ENCODE data around the gene SIAH1.
A peak's percentile ranks its signal among the peaks of the same experiment; 100 is the strongest.
"Not testable (repeated sequence)": the region's sequence is repeated elsewhere in the genome, so short reads cannot be mapped to it uniquely, and the experiment has no call there.

SIAH1 gene

GRCh38 chr16:48386559-48387312, 1.5 kb upstream of the SIAH1 start:
- no peaks in the 10 kb centered on the region for H3K36me3 ChIP-seq (ENCODE audit: control insufficient read depth, insufficient read depth, low read length)
- H3K9me3 ChIP-seq (ENCODE audit: control insufficient read depth, insufficient read depth, low read length), result no peaks in the 10 kb centered on the region
- H3K27me3 ChIP-seq (ENCODE audit: control insufficient read depth, insufficient read depth, low read length), result no peaks in the 10 kb centered on the region
- H3K4me1 ChIP-seq (ENCODE audit: control insufficient read depth, insufficient read depth, low read length), result no peaks in the 10 kb centered on the region
- H3K9ac ChIP-seq (ENCODE audit: low read depth, low read length), result no peak overlapping the region
- H3K4me3 ChIP-seq (ENCODE audit: low read depth, low read length), result no peak overlapping the region

GRCh38 chr16:48384520-48385252, 527 bp downstream of the SIAH1 start:
- H3K9me3 ChIP-seq (ENCODE audit: control insufficient read depth, insufficient read depth, low read length), result no peaks in the 10 kb centered on the region
- H3K4me3 ChIP-seq (ENCODE audit: low read depth, low read length), result peak overlapping the region; percentile 83
- H3K36me3 ChIP-seq (ENCODE audit: control insufficient read depth, insufficient read depth, low read length), result no peaks in the 10 kb centered on the region
- H3K27me3 ChIP-seq (ENCODE audit: control insufficient read depth, insufficient read depth, low read length), result no peaks in the 10 kb centered on the region
- H3K9ac ChIP-seq (ENCODE audit: low read depth, low read length), result peak overlapping the region; percentile 87
- no peaks in the 10 kb centered on the region for H3K4me1 ChIP-seq (ENCODE audit: control insufficient read depth, insufficient read depth, low read length)

- Histone ChIP-seq H3K9me3 (ENCODE audit: control insufficient read depth, insufficient read depth, low read length) (no peaks in the 10 kb centered on the region), H3K4me1 (ENCODE audit: control insufficient read depth, insufficient read depth, low read length) (peaks cover 3% of the 10 kb centered on the region), H3K4me3 (ENCODE audit: low read depth, low read length) (peak overlapping the region; percentile 83), H3K27me3 (ENCODE audit: control insufficient read depth, insufficient read depth, low read length) (no peaks in the 10 kb centered on the region), H3K36me3 (ENCODE audit: control insufficient read depth, insufficient read depth, low read length) (no peaks in the 10 kb centered on the region), H3K9ac (ENCODE audit: low read depth, low read length) (peak overlapping the region; percentile 24)
These were observed 1.2 kb downstream of the SIAH1 start for GRCh38 chr16:48383877-48384519.

GRCh38 chr16:48383009-48383876, 2.0 kb downstream of the SIAH1 start:
- H3K4me3 ChIP-seq (ENCODE audit: low read depth, low read length), result peak overlapping the region; percentile 83
- no peaks in the 10 kb centered on the region for H3K27me3 ChIP-seq (ENCODE audit: control insufficient read depth, insufficient read depth, low read length)
- no peaks in the 10 kb centered on the region for H3K9me3 ChIP-seq (ENCODE audit: control insufficient read depth, insufficient read depth, low read length)
- no peaks in the 10 kb centered on the region for H3K36me3 ChIP-seq (ENCODE audit: control insufficient read depth, insufficient read depth, low read length)
- H3K9ac ChIP-seq (ENCODE audit: low read depth, low read length), result peak overlapping the region; percentile 24
- peaks cover 9% of the 10 kb centered on the region for H3K4me1 ChIP-seq (ENCODE audit: control insufficient read depth, insufficient read depth, low read length)

GRCh38 chr16:48382131-48382530, 3.1 kb downstream of the SIAH1 start:
- Histone ChIP-seq H3K36me3 (ENCODE audit: control insufficient read depth, insufficient read depth, low read length) (no peaks in the 10 kb centered on the region), H3K9me3 (ENCODE audit: control insufficient read depth, insufficient read depth, low read length) (no peaks in the 10 kb centered on the region), H3K4me1 (ENCODE audit: control insufficient read depth, insufficient read depth, low read length) (peaks cover 9% of the 10 kb centered on the region), H3K4me3 (ENCODE audit: low read depth, low read length) (no peak overlapping the region), H3K27me3 (ENCODE audit: control insufficient read depth, insufficient read depth, low read length) (no peaks in the 10 kb centered on the region), H3K9ac (ENCODE audit: low read depth, low read length) (no peak overlapping the region)

- peaks cover 12% of the 10 kb centered on the region for H3K4me1 ChIP-seq (ENCODE audit: control insufficient read depth, insufficient read depth, low read length)
- no peak overlapping the region for H3K4me3 ChIP-seq (ENCODE audit: low read depth, low read length)
- H3K9ac ChIP-seq (ENCODE audit: low read depth, low read length), result no peak overlapping the region
- H3K27me3 ChIP-seq (ENCODE audit: control insufficient read depth, insufficient read depth, low read length), result no peaks in the 10 kb centered on the region
- H3K9me3 ChIP-seq (ENCODE audit: control insufficient read depth, insufficient read depth, low read length), result no peaks in the 10 kb centered on the region
- no peaks in the 10 kb centered on the region for H3K36me3 ChIP-seq (ENCODE audit: control insufficient read depth, insufficient read depth, low read length)
These were observed 4.0 kb downstream of the SIAH1 start for GRCh38 chr16:48381201-48381600.

- no peak overlapping the region for H3K4me3 ChIP-seq (ENCODE audit: low read depth, low read length)
- H3K9ac ChIP-seq (ENCODE audit: low read depth, low read length), result no peak overlapping the region
- no peaks in the 10 kb centered on the region for H3K36me3 ChIP-seq (ENCODE audit: control insufficient read depth, insufficient read depth, low read length)
- H3K27me3 ChIP-seq (ENCODE audit: control insufficient read depth, insufficient read depth, low read length), result no peaks in the 10 kb centered on the region
- H3K4me1 ChIP-seq (ENCODE audit: control insufficient read depth, insufficient read depth, low read length), result peaks cover 23% of the 10 kb centered on the region
- no peaks in the 10 kb centered on the region for H3K9me3 ChIP-seq (ENCODE audit: control insufficient read depth, insufficient read depth, low read length)
These were observed 6.4 kb downstream of the SIAH1 start for GRCh38 chr16:48378836-48379235.

GRCh38 chr16:48378276-48378675, 6.9 kb downstream of the SIAH1 start:
- H3K9ac ChIP-seq (ENCODE audit: low read depth, low read length), result no peak overlapping the region
- H3K9me3 ChIP-seq (ENCODE audit: control insufficient read depth, insufficient read depth, low read length), result no peaks in the 10 kb centered on the region
- no peaks in the 10 kb centered on the region for H3K36me3 ChIP-seq (ENCODE audit: control insufficient read depth, insufficient read depth, low read length)
- peaks cover 25% of the 10 kb centered on the region for H3K4me1 ChIP-seq (ENCODE audit: control insufficient read depth, insufficient read depth, low read length)
- no peaks in the 10 kb centered on the region for H3K27me3 ChIP-seq (ENCODE audit: control insufficient read depth, insufficient read depth, low read length)
- no peak overlapping the region for H3K4me3 ChIP-seq (ENCODE audit: low read depth, low read length)

- peaks cover 28% of the 10 kb centered on the region for H3K4me1 ChIP-seq (ENCODE audit: control insufficient read depth, insufficient read depth, low read length)
- not testable (repeated sequence) for H3K9ac ChIP-seq (ENCODE audit: low read depth, low read length); H3K4me3 ChIP-seq (ENCODE audit: low read depth, low read length); H3K27me3 ChIP-seq (ENCODE audit: control insufficient read depth, insufficient read depth, low read length); H3K9me3 ChIP-seq (ENCODE audit: control insufficient read depth, insufficient read depth, low read length); H3K36me3 ChIP-seq (ENCODE audit: control insufficient read depth, insufficient read depth, low read length)
These were observed 7.9 kb downstream of the SIAH1 start for GRCh38 chr16:48377301-48377700.

- Histone ChIP-seq H3K4me3 (ENCODE audit: low read depth, low read length) (no peak overlapping the region), H3K4me1 (ENCODE audit: control insufficient read depth, insufficient read depth, low read length) (peaks cover 31% of the 10 kb centered on the region), H3K9me3 (ENCODE audit: control insufficient read depth, insufficient read depth, low read length) (no peaks in the 10 kb centered on the region), H3K27me3 (ENCODE audit: control insufficient read depth, insufficient read depth, low read length) (no peaks in the 10 kb centered on the region), H3K9ac (ENCODE audit: low read depth, low read length) (no peak overlapping the region), H3K36me3 (ENCODE audit: control insufficient read depth, insufficient read depth, low read length) (no peaks in the 10 kb centered on the region)
These were observed 11.0 kb downstream of the SIAH1 start for GRCh38 chr16:48374255-48374654.

- Histone ChIP-seq H3K9ac (ENCODE audit: low read depth, low read length) (no peak overlapping the region), H3K36me3 (ENCODE audit: control insufficient read depth, insufficient read depth, low read length) (no peaks in the 10 kb centered on the region), H3K4me1 (ENCODE audit: control insufficient read depth, insufficient read depth, low read length) (peaks cover 25% of the 10 kb centered on the region), H3K27me3 (ENCODE audit: control insufficient read depth, insufficient read depth, low read length) (no peaks in the 10 kb centered on the region), H3K9me3 (ENCODE audit: control insufficient read depth, insufficient read depth, low read length) (no peaks in the 10 kb centered on the region), H3K4me3 (ENCODE audit: low read depth, low read length) (no peak overlapping the region)
These were observed 11.8 kb downstream of the SIAH1 start for GRCh38 chr16:48373258-48374029.
